HT1080 (cell line): ENCODE results near the gene TIMM44. TPM values are rescaled to one million over a fixed set of nuclear protein-coding genes. Genes with fewer than 3 reads are reported as not detected.
A peak's percentile ranks its signal among the peaks of the same experiment; 100 is the strongest.
"Not testable (repeated sequence)": the region's sequence is repeated elsewhere in the genome, so short reads cannot be mapped to it uniquely, and the experiment has no call there.

Source experiments
- DNase-seq: peaks from one replicate; pipeline ENCODE4 v3.0.0-alpha.2; 2015; ENCODE audit warnings: low read depth
- total RNA-seq: library from RNA; depleted of rRNA; stranded (reverse); fragments of >200 nt; shearing (Covaris generic); gene quantifications from 2 replicates; pipeline ENCODE4 v1.2.3, GENCODE V29; 2014

TIMM44 gene
- total RNA-seq, 1 experiment from 2014 or later: 89.1 TPM

GRCh38 chr19:7953060-7953459 is 9.6 kb upstream of the TIMM44 start:
- DNase-seq: peak; percentile 30

GRCh38 chr19:7947939-7948338 is 4.5 kb upstream of the TIMM44 start:
- DNase-seq: peak; percentile 27

- peak; percentile 81 for DNase-seq
These were observed 803 bp upstream of the TIMM44 start for GRCh38 chr19:7944177-7944761.

- no peak for DNase-seq
These were observed 454 bp downstream of the TIMM44 start for GRCh38 chr19:7942981-7943443.

- no peak for DNase-seq
These were observed 1.4 kb downstream of the TIMM44 start for GRCh38 chr19:7941895-7942596.

- no peak for DNase-seq
These were observed 2.6 kb downstream of the TIMM44 start for GRCh38 chr19:7940841-7941240.

- DNase-seq: no peak
These were observed 8.7 kb downstream of the TIMM44 start for GRCh38 chr19:7934766-7935165.

- DNase-seq: no peak
These were observed 9.4 kb downstream of the TIMM44 start for GRCh38 chr19:7933828-7934725.

GRCh38 chr19:7933411-7933810 is 10.1 kb downstream of the TIMM44 start:
- no peak for DNase-seq

- DNase-seq: no peak
These were observed 10.6 kb downstream of the TIMM44 start for GRCh38 chr19:7932930-7933300.

- DNase-seq: no peak
These were observed 11.1 kb downstream of the TIMM44 start for GRCh38 chr19:7932276-7932929.

GRCh38 chr19:7931221-7932061 is 12.0 kb downstream of the TIMM44 start:
- no peak for DNase-seq

GRCh38 chr19:7930765-7931164 is 12.7 kb downstream of the TIMM44 start:
- no peak for DNase-seq

- DNase-seq: not testable (repeated sequence)
These were observed 13.4 kb downstream of the TIMM44 start for GRCh38 chr19:7930030-7930429.

- DNase-seq: peak; percentile 82
These were observed 14.4 kb downstream of the TIMM44 start for GRCh38 chr19:7928741-7929701.

- no peak for DNase-seq
These were observed 15.1 kb downstream of the TIMM44 start for GRCh38 chr19:7928334-7928706.

- no peak for DNase-seq
These were observed 15.7 kb downstream of the TIMM44 start for GRCh38 chr19:7927605-7928333.

GRCh38 chr19:7926727-7927604 is 16.5 kb downstream of the TIMM44 start:
- no peak for DNase-seq
